ENCODE measurements around the gene KRTAP4-6. TPM values are rescaled to one million over a fixed set of nuclear protein-coding genes. Genes with fewer than 3 reads are reported as not detected.
"Not testable (repeated sequence)": the region's sequence is repeated elsewhere in the genome, so short reads cannot be mapped to it uniquely, and the experiment has no call there.

The KRTAP4-6 gene
- total RNA-seq, 1 donor from 2014 or later, result not detected

- Mint-ChIP-seq H3K36me3 (ENCODE audit: low read depth) (no peaks in the 10 kb centered on the region), H3K27me3 (peaks cover 8% of the 10 kb centered on the region), H3K4me3 (no peak within 1 kb of the TSS), H3K4me1 (no peaks in the 10 kb centered on the region), H3K9me3 (no peaks in the 10 kb centered on the region), H3K27ac (no peak within 1 kb of the TSS)
- intact Hi-C loops (cut with micrococcal nuclease), result no loop called here
- no peak for DNase-seq
These were observed 20.3 kb upstream of the KRTAP4-6 start, which contains the start of gene KRTAP4-4 for GRCh38 chr17:41160648-41161047. TSS of gene KRTAP4-4 (minus strand) at chr17:41160748. CDS start at chr17:41160691, 57 bp downstream.

GRCh38 chr17:41160190-41160589, 19.8 kb upstream of the KRTAP4-6 start:
- H3K9me3 Mint-ChIP-seq; H3K4me3 Mint-ChIP-seq; intact Hi-C loops (cut with micrococcal nuclease); H3K36me3 Mint-ChIP-seq (ENCODE audit: low read depth); H3K27ac Mint-ChIP-seq; H3K27me3 Mint-ChIP-seq; DNase-seq; H3K4me1 Mint-ChIP-seq: not testable (repeated sequence)

- intact Hi-C loops (cut with micrococcal nuclease), result no loop called here
- DNase-seq, result no peak
- Mint-ChIP-seq H3K9me3 (no peaks in the 10 kb centered on the region), H3K27me3 (peaks cover 16% of the 10 kb centered on the region), H3K4me3 (no peak overlapping the region), H3K4me1 (no peaks in the 10 kb centered on the region), H3K36me3 (ENCODE audit: low read depth) (no peaks in the 10 kb centered on the region), H3K27ac (no peak overlapping the region)
These were observed 13.5 kb upstream of the KRTAP4-6 start for GRCh38 chr17:41153856-41154255.

GRCh38 chr17:41151525-41151924, 11.2 kb upstream of the KRTAP4-6 start:
- Mint-ChIP-seq H3K4me3 (no peak overlapping the region), H3K9me3 (no peaks in the 10 kb centered on the region), H3K4me1 (no peaks in the 10 kb centered on the region), H3K27ac (no peak overlapping the region), H3K27me3 (peaks cover 10% of the 10 kb centered on the region), H3K36me3 (ENCODE audit: low read depth) (no peaks in the 10 kb centered on the region)
- no peak for DNase-seq
- intact Hi-C loops (cut with micrococcal nuclease), result no loop called here

- peaks cover 6% of the 10 kb centered on the region for H3K27me3 Mint-ChIP-seq
- no peak overlapping the region for H3K27ac Mint-ChIP-seq
- H3K4me1 Mint-ChIP-seq, result no peaks in the 10 kb centered on the region
- no peak for DNase-seq
- no peak overlapping the region for H3K4me3 Mint-ChIP-seq
- H3K36me3 Mint-ChIP-seq (ENCODE audit: low read depth), result no peaks in the 10 kb centered on the region
- intact Hi-C loops (cut with micrococcal nuclease), result no loop called here
- H3K9me3 Mint-ChIP-seq, result no peaks in the 10 kb centered on the region
These were observed 9.7 kb upstream of the KRTAP4-6 start for GRCh38 chr17:41150026-41150425.

- intact Hi-C loops (cut with micrococcal nuclease), result no loop called here
- Mint-ChIP-seq H3K9me3 (no peaks in the 10 kb centered on the region), H3K27me3 (peaks cover 6% of the 10 kb centered on the region), H3K27ac (no peak within 1 kb of the TSS), H3K4me3 (no peak within 1 kb of the TSS), H3K36me3 (ENCODE audit: low read depth) (no peaks in the 10 kb centered on the region), H3K4me1 (no peaks in the 10 kb centered on the region)
- DNase-seq, result no peak
These were observed 9.3 kb upstream of the KRTAP4-6 start, which contains the start of gene KRTAP4-5 for GRCh38 chr17:41149652-41149985. TSS of gene KRTAP4-5 (minus strand) at chr17:41149825. CDS start at chr17:41149767, 58 bp downstream.

GRCh38 chr17:41148971-41149651, 8.8 kb upstream of the KRTAP4-6 start:
- H3K9me3 Mint-ChIP-seq; intact Hi-C loops (cut with micrococcal nuclease); H3K27ac Mint-ChIP-seq; H3K4me1 Mint-ChIP-seq; H3K27me3 Mint-ChIP-seq; H3K36me3 Mint-ChIP-seq (ENCODE audit: low read depth); H3K4me3 Mint-ChIP-seq; DNase-seq: not testable (repeated sequence)

GRCh38 chr17:41147531-41148204, 7.3 kb upstream of the KRTAP4-6 start:
- no peak for DNase-seq

GRCh38 chr17:41145261-41145660, 4.9 kb upstream of the KRTAP4-6 start:
- Mint-ChIP-seq H3K27ac (no peak overlapping the region), H3K4me3 (no peak overlapping the region), H3K4me1 (no peaks in the 10 kb centered on the region), H3K9me3 (peaks cover 20% of the 10 kb centered on the region), H3K36me3 (ENCODE audit: low read depth) (no peaks in the 10 kb centered on the region), H3K27me3 (no peaks in the 10 kb centered on the region)
- no peak for DNase-seq
- intact Hi-C loops (cut with micrococcal nuclease), result no loop called here

More at GRCh38 chr17:41147531-41148204, 7.3 kb upstream of the KRTAP4-6 start:
- Mint-ChIP-seq H3K36me3 (ENCODE audit: low read depth) (no peaks in the 10 kb centered on the region), H3K9me3 (peaks cover 10% of the 10 kb centered on the region), H3K4me3 (no peak overlapping the region), H3K27me3 (no peaks in the 10 kb centered on the region), H3K27ac (no peak overlapping the region), H3K4me1 (no peaks in the 10 kb centered on the region)
- intact Hi-C loops (cut with micrococcal nuclease), result no loop called here

- Mint-ChIP-seq H3K4me3 (no peak overlapping the region), H3K27me3 (no peaks in the 10 kb centered on the region), H3K9me3 (peaks cover 20% of the 10 kb centered on the region), H3K36me3 (ENCODE audit: low read depth) (no peaks in the 10 kb centered on the region), H3K27ac (no peak overlapping the region), H3K4me1 (no peaks in the 10 kb centered on the region)
- intact Hi-C loops (cut with micrococcal nuclease), result no loop called here
- DNase-seq, result no peak
These were observed 4.5 kb upstream of the KRTAP4-6 start for GRCh38 chr17:41144846-41145245.

GRCh38 chr17:41141361-41141760, 1.0 kb upstream of the KRTAP4-6 start:
- Mint-ChIP-seq H3K4me1 (no peaks in the 10 kb centered on the region), H3K27me3 (peaks cover 3% of the 10 kb centered on the region), H3K36me3 (ENCODE audit: low read depth) (no peaks in the 10 kb centered on the region), H3K27ac (no peak overlapping the region), H3K4me3 (no peak overlapping the region), H3K9me3 (peaks cover 27% of the 10 kb centered on the region)
- intact Hi-C loops (cut with micrococcal nuclease), result no loop called here
- DNase-seq, result no peak

- intact Hi-C loops (cut with micrococcal nuclease); DNase-seq; H3K27ac Mint-ChIP-seq; H3K4me1 Mint-ChIP-seq; H3K4me3 Mint-ChIP-seq; H3K36me3 Mint-ChIP-seq (ENCODE audit: low read depth); H3K27me3 Mint-ChIP-seq: not testable (repeated sequence)
- peaks cover 27% of the 10 kb centered on the region for H3K9me3 Mint-ChIP-seq
These were observed 479 bp downstream of the KRTAP4-6 start for GRCh38 chr17:41139865-41140264.

GRCh38 chr17:41133880-41134735, 6.2 kb downstream of the KRTAP4-6 start:
- Mint-ChIP-seq H3K4me3 (no peak overlapping the region), H3K27ac (no peak overlapping the region), H3K27me3 (peaks cover 3% of the 10 kb centered on the region), H3K4me1 (no peaks in the 10 kb centered on the region), H3K36me3 (ENCODE audit: low read depth) (no peaks in the 10 kb centered on the region), H3K9me3 (peaks cover 7% of the 10 kb centered on the region)
- no peak for DNase-seq
- intact Hi-C loops (cut with micrococcal nuclease), result no loop called here

- H3K27ac Mint-ChIP-seq, result no peak overlapping the region
- H3K4me3 Mint-ChIP-seq, result no peak overlapping the region
- no peaks in the 10 kb centered on the region for H3K9me3 Mint-ChIP-seq
- H3K36me3 Mint-ChIP-seq (ENCODE audit: low read depth), result no peaks in the 10 kb centered on the region
- no peaks in the 10 kb centered on the region for H3K27me3 Mint-ChIP-seq
- H3K4me1 Mint-ChIP-seq, result no peaks in the 10 kb centered on the region
- intact Hi-C loops (cut with micrococcal nuclease), result no loop called here
- DNase-seq, result no peak
These were observed 8.4 kb downstream of the KRTAP4-6 start for GRCh38 chr17:41131979-41132378.
